HepG2 (cell line): ENCODE results near the gene IGLON5. TPM values are rescaled to one million over a fixed set of nuclear protein-coding genes. Genes with fewer than 3 reads are reported as not detected.

ENCODE experiments used
- ARID5B ChIP-seq: IDR thresholded peaks from 2 replicates; pipeline ENCODE4 v1.4.0; 2020; ENCODE audit warnings: mild to moderate bottlenecking, missing genetic modification reagents
- CBX1 ChIP-seq: IDR thresholded peaks from one replicate; pipeline ENCODE4 v1.6.1; 2016; ENCODE audit warnings: antibody characterized with exemption, low read depth
- KLF13 ChIP-seq: sonication (generic); formaldehyde crosslinking; IDR thresholded peaks from 2 replicates; pipeline ENCODE4 v1.4.0; 2020; ENCODE audit warnings: mild to moderate bottlenecking, missing genetic modification reagents
- MBD4 ChIP-seq: IDR thresholded peaks from 2 replicates; pipeline ENCODE4 v1.6.1; 2012; ENCODE audit warnings: low read length, inconsistent platforms, borderline replicate concordance
- NFE2L1 ChIP-seq: sonication (generic); formaldehyde crosslinking; IDR thresholded peaks from 2 replicates; pipeline ENCODE4 v1.4.0; 2020; ENCODE audit warnings: missing genetic modification reagents, mild to moderate bottlenecking, borderline replicate concordance
- NFRKB ChIP-seq: fragments of 450-650 bp; IDR thresholded peaks from 2 replicates; pipeline ENCODE4 v1.6.1; 2017
- SKI ChIP-seq: fragments of 450-650 bp; IDR thresholded peaks from one replicate; pipeline ENCODE4 v1.6.1; 2018; ENCODE audit warnings: mild to moderate bottlenecking; ENCODE audit not compliant: partially characterized antibody
- ZBTB10 ChIP-seq: sonication (generic); formaldehyde crosslinking; IDR thresholded peaks from 2 replicates; pipeline ENCODE4 v1.4.0; 2020; ENCODE audit warnings: missing genetic modification reagents, borderline replicate concordance
- ZNF264 ChIP-seq: sonication (generic); formaldehyde crosslinking; IDR thresholded peaks from 2 replicates; pipeline ENCODE4 v1.4.0; 2020; ENCODE audit warnings: missing genetic modification reagents
- ZNF543 ChIP-seq: sonication (generic); formaldehyde crosslinking; IDR thresholded peaks from 2 replicates; pipeline ENCODE4 v1.4.0; 2020; ENCODE audit warnings: mild to moderate bottlenecking, missing genetic modification reagents
- ZNF749 ChIP-seq: sonication (generic); formaldehyde crosslinking; IDR thresholded peaks from 2 replicates; pipeline ENCODE4 v1.8.0; 2022; ENCODE audit warnings: mild to moderate bottlenecking, missing genetic modification reagents, moderate library complexity, borderline replicate concordance
- polyA plus RNA-seq, 8 experiments: library from polyadenylated mRNA; depleted of rRNA in 3 of 8; stranded (reverse) in 7 of 8; unstranded in 1 of 8; fragments of >200 nt; fragmentation: Illumina TruSeq in 4 of 8; extraction: Trizol in 4 of 8; gene quantifications; 2 replicates each; pipeline versions ENCODE4 v1.2.1 to v1.2.3, GENCODE V29; 2011 to 2016; ENCODE audit warnings: low read depth in 4 of 8, missing spikeins in 1 of 8, mixed read lengths in 1 of 8; ENCODE audit not compliant: insufficient read depth in 1 of 8
- total RNA-seq, 5 experiments: library from RNA; depleted of rRNA; stranded (reverse); fragments of >200 nt; fragmentation: Illumina TruSeq; extraction: Trizol; gene quantifications; 2 replicates each; pipeline ENCODE4 v1.2.3, GENCODE V29; 2016; ENCODE audit warnings: low read depth in 1 of 5
- TF ChIP-seq, protein P1 (sequence below): sonication (generic); formaldehyde crosslinking; IDR thresholded peaks from 2 replicates; pipeline ENCODE4 v1.4.0; 2020; ENCODE audit warnings: missing genetic modification reagents, borderline replicate concordance
- TF ChIP-seq, protein P2 (sequence below): sonication (generic); formaldehyde crosslinking; IDR thresholded peaks from 2 replicates; pipeline ENCODE4 v1.8.1; 2023; ENCODE audit warnings: mild to moderate bottlenecking, missing genetic modification reagents

Gene IGLON5
- total and polyA plus RNA-seq, 2 of the 13 experiments (the other 11 are each of a cell fraction or from before 2014, with no cell fraction given) = 0.04 to 5.7 TPM

GRCh38 chr19:51367565-51368365 is 56.3 kb downstream of the IGLON5 start (continued):
- TF ChIP-seq, protein P1, sequence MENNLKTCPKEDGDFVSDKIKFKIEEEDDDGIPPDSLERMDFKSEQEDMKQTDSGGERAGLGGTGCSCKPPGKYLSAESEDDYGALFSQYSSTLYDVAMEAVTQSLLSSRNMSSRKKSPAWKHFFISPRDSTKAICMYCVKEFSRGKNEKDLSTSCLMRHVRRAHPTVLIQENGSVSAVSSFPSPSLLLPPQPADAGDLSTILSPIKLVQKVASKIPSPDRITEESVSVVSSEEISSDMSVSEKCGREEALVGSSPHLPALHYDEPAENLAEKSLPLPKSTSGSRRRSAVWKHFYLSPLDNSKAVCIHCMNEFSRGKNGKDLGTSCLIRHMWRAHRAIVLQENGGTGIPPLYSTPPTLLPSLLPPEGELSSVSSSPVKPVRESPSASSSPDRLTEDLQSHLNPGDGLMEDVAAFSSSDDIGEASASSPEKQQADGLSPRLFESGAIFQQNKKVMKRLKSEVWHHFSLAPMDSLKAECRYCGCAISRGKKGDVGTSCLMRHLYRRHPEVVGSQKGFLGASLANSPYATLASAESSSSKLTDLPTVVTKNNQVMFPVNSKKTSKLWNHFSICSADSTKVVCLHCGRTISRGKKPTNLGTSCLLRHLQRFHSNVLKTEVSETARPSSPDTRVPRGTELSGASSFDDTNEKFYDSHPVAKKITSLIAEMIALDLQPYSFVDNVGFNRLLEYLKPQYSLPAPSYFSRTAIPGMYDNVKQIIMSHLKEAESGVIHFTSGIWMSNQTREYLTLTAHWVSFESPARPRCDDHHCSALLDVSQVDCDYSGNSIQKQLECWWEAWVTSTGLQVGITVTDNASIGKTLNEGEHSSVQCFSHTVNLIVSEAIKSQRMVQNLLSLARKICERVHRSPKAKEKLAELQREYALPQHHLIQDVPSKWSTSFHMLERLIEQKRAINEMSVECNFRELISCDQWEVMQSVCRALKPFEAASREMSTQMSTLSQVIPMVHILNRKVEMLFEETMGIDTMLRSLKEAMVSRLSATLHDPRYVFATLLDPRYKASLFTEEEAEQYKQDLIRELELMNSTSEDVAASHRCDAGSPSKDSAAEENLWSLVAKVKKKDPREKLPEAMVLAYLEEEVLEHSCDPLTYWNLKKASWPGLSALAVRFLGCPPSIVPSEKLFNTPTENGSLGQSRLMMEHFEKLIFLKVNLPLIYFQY (CRISPR knock-in tag) = peak; percentile 34; the same call in 1 of the 2 replicates
- TF ChIP-seq ZNF749 (CRISPR knock-in tag) = peak; percentile 95
- TF ChIP-seq MBD4 = no peak
- TF ChIP-seq ZNF264 = no peak; the same call in none of the 2 replicates
- peak; percentile 58 for TF ChIP-seq ARID5B (CRISPR knock-in tag)
- no peak for TF ChIP-seq CBX1
- no peak for TF ChIP-seq KLF13
- TF ChIP-seq, protein P2, sequence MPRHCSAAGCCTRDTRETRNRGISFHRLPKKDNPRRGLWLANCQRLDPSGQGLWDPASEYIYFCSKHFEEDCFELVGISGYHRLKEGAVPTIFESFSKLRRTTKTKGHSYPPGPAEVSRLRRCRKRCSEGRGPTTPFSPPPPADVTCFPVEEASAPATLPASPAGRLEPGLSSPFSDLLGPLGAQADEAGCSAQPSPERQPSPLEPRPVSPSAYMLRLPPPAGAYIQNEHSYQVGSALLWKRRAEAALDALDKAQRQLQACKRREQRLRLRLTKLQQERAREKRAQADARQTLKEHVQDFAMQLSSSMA = peak; percentile 48; the same call in 1 of the 2 replicates
- peak; percentile 65 for TF ChIP-seq SKI
- peak; percentile 83; the same call in 1 of the 2 replicates for TF ChIP-seq NFE2L1 (CRISPR knock-in tag)
- TF ChIP-seq NFRKB = no peak
- no peak for TF ChIP-seq ZBTB10
- TF ChIP-seq ZNF543 (CRISPR knock-in tag) = peak; percentile 54; the same call in 1 of the 2 replicates
